HEK293T (cell line): Measurements from ENCODE around the gene CTSW.

Source experiments
- CTCF ChIA-PET: fragments of 350-600 bp; formaldehyde crosslinking; extraction: SDS; loops from one replicate; lab custom pipeline; 2021; ENCODE audit warnings: antibody characterized with exemption, inconsistent platforms; lab: Yijun Ruan, JAX
- POLR2A ChIA-PET: fragments of 350-600 bp; formaldehyde crosslinking; extraction: SDS; loops from one replicate; lab custom pipeline; 2020; ENCODE audit warnings: antibody characterized with exemption, inconsistent platforms; lab: Yijun Ruan, JAX
- DNase-seq: peaks from one replicate; pipeline ENCODE4 v3.0.0; 2012; ENCODE audit warnings: mixed read lengths; ENCODE audit errors: extremely low spot score
- ARNT ChIP-seq: fragments of 450-650 bp; IDR thresholded peaks from 2 replicates; pipeline ENCODE4 v1.6.1; 2017; ENCODE audit warnings: mild to moderate bottlenecking
- BHLHE40 ChIP-seq: fragments of 450-650 bp; IDR thresholded peaks from 2 replicates; pipeline ENCODE4 v1.6.1; 2016; ENCODE audit warnings: mild to moderate bottlenecking, moderate library complexity, borderline replicate concordance
- CTBP1 ChIP-seq: fragments of 450-650 bp; IDR thresholded peaks from 2 replicates; pipeline ENCODE4 v1.6.1; 2016; ENCODE audit warnings: borderline replicate concordance
- ELF4 ChIP-seq: fragments of 450-650 bp; IDR thresholded peaks from 2 replicates; pipeline ENCODE4 v1.6.1; 2017; ENCODE audit warnings: antibody characterized with exemption
- FOXA1 ChIP-seq: fragments of 450-650 bp; IDR thresholded peaks from 2 replicates; pipeline ENCODE4 v1.6.1; 2016; ENCODE audit warnings: mild to moderate bottlenecking
- FOXK2 ChIP-seq: fragments of 450-650 bp; IDR thresholded peaks from 2 replicates; pipeline ENCODE4 v1.6.1; 2016; ENCODE audit warnings: mild to moderate bottlenecking
- FOXM1 ChIP-seq: fragments of 450-650 bp; IDR thresholded peaks from 2 replicates; pipeline ENCODE4 v1.6.1; 2017; ENCODE audit warnings: mild to moderate bottlenecking, borderline replicate concordance
- HDGF ChIP-seq: fragments of 450-650 bp; IDR thresholded peaks from 2 replicates; pipeline ENCODE4 v1.6.1; 2017; ENCODE audit warnings: antibody characterized with exemption, borderline replicate concordance
- L3MBTL2 ChIP-seq: fragments of 450-650 bp; conservative IDR thresholded peaks from 2 replicates; pipeline ENCODE4 v1.6.1; 2016; ENCODE audit warnings: mild to moderate bottlenecking
- LEF1 ChIP-seq: fragments of 450-650 bp; IDR thresholded peaks from 2 replicates; pipeline ENCODE4 v1.6.1; 2017; ENCODE audit warnings: mild to moderate bottlenecking, borderline replicate concordance
- NFRKB ChIP-seq: fragments of 450-650 bp; IDR thresholded peaks from 2 replicates; pipeline ENCODE4 v1.6.1; 2016; ENCODE audit warnings: mild to moderate bottlenecking, moderate library complexity
- SP1 ChIP-seq: fragments of 450-650 bp; IDR thresholded peaks from 2 replicates; pipeline ENCODE4 v1.6.1; 2017
- SUZ12 ChIP-seq: fragments of 450-650 bp; IDR thresholded peaks from 2 replicates; pipeline ENCODE4 v1.6.1; 2016; ENCODE audit warnings: mild to moderate bottlenecking
- TARDBP ChIP-seq: fragments of 450-650 bp; IDR thresholded peaks from 2 replicates; pipeline ENCODE4 v1.6.1; 2016
- ZNF384 ChIP-seq: fragments of 450-650 bp; IDR thresholded peaks from 2 replicates; pipeline ENCODE4 v1.6.1; 2016
- TF ChIP-seq, protein P1 (sequence below): fragments of 450-650 bp; IDR thresholded peaks from 2 replicates; pipeline ENCODE4 v1.6.1; 2016

The CTSW gene

DNA sequence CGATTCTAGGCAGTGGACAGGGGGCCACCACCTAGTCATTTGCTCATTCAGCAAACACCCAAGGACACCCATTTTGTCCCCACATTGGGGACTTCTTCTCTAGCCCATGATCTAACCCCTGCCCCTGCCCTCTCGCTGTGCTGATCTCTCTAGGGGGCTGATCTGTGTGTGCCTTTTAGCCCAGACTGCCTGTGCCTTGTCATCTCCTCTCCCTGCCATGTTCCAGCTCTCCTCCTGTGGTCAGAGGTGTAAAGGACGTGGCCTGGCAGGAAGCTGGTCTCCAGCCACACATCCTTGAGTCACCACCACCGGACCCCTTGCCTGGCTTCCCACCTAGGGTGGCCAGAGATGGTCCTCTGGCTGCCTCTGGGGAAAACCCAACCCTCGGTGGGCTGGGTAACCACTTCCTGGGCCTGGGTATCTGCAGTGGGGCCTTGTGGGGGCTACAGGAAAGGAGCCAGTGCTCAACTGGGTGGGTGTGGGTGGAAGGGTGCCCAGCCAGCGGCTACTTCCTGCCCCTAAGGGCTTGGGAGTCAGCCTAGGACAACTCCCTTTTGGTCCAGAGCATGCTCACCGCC is 1.3 kb downstream of the CTSW start:
- TF ChIP-seq HDGF, result no peak
- ChIA-PET CTCF (no interaction called here), POLR2A (interaction anchor here (1.0 to 5.1 kb wide), 4 partner anchors 8 to 21 kb away, joined by 3 to 16 read pairs (median 6); partner anchors contain the start of gene MUS81)
- DNase-seq, result no peak

- no peak for DNase-seq
- CTCF ChIA-PET, result no interaction called here
- TF ChIP-seq NFRKB (no peak), BHLHE40 (no peak), FOXK2 (no peak), SUZ12 (no peak), FOXM1 (no peak), SP1 (no peak), LEF1 (no peak), ZNF384 (no peak), CTBP1 (no peak), FOXA1 (no peak), L3MBTL2 (no peak), ELF4 (no peak), TARDBP (no peak), HDGF (no peak)
- TF ChIP-seq, protein P1, sequence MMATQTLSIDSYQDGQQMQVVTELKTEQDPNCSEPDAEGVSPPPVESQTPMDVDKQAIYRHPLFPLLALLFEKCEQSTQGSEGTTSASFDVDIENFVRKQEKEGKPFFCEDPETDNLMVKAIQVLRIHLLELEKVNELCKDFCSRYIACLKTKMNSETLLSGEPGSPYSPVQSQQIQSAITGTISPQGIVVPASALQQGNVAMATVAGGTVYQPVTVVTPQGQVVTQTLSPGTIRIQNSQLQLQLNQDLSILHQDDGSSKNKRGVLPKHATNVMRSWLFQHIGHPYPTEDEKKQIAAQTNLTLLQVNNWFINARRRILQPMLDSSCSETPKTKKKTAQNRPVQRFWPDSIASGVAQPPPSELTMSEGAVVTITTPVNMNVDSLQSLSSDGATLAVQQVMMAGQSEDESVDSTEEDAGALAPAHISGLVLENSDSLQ, result no peak
- POLR2A ChIA-PET, result interaction anchor here (1.0 to 12.4 kb wide), 3 partner anchors 9 to 18 kb away, joined by 3 to 289 read pairs (median 10); partner anchors contain the start of genes CFL1, EFEMP2 and MUS81
Measured at GRCh38 chr11:65882120-65883057, 2.8 kb downstream of the CTSW start.

GRCh38 chr11:65883058-65883761 is 3.6 kb downstream of the CTSW start:
- DNase-seq, result no peak
- TF ChIP-seq HDGF, result no peak
- ChIA-PET CTCF (interaction anchor here (0.5 to 2.6 kb wide), 3 partner anchors 22 to 108 kb away, joined by 3 to 12 read pairs (median 4); no protein-coding TSS in a partner anchor), POLR2A (interaction anchor here (12.4 kb wide), 1 partner anchor 19 kb away, joined by 289 read pairs; the partner anchor contains the start of genes CFL1, EFEMP2 and MUS81)

GRCh38 chr11:65883786-65884715 is 4.4 kb downstream of the CTSW start:
- CTCF ChIA-PET, result interaction anchor here (0.5 to 2.6 kb wide), 16 partner anchors 10 to 186 kb away, joined by 3 to 14 read pairs (median 3); partner anchors contain the start of genes KAT5, MUS81 and PACS1
- TF ChIP-seq FOXA1 (no peak), TARDBP (no peak), L3MBTL2 (no peak), FOXK2 (no peak), HDGF (no peak), SUZ12 (no peak), ZNF384 (no peak), ELF4 (no peak), LEF1 (no peak), SP1 (no peak), NFRKB (no peak)
- TF ChIP-seq, protein P1, result no peak
- DNase-seq, result no peak
- POLR2A ChIA-PET, result interaction anchor here (1.1 to 12.4 kb wide), 4 partner anchors 10 to 172 kb away, joined by 4 to 289 read pairs (median 6); partner anchors contain the start of genes CFL1, EFEMP2, KAT5 and MUS81

- ChIA-PET POLR2A (interaction anchor here (1.1 to 12.4 kb wide), 5 partner anchors 10 to 172 kb away, joined by 4 to 289 read pairs (median 5); partner anchors contain the start of genes CFL1, EFEMP2, KAT5 and MUS81), CTCF (interaction anchor here (0.5 to 2.6 kb wide), 18 partner anchors 10 to 185 kb away, joined by 3 to 14 read pairs (median 3); partner anchors contain the start of genes KAT5, MUS81 and PACS1)
- TF ChIP-seq HDGF (no peak), FOXM1 (0 out of 2 replicates have a peak, but pooled peaks have one; percentile 39)
- peak; percentile 76 for DNase-seq
Measured at GRCh38 chr11:65884716-65885092, 5.1 kb downstream of the CTSW start.

DNA sequence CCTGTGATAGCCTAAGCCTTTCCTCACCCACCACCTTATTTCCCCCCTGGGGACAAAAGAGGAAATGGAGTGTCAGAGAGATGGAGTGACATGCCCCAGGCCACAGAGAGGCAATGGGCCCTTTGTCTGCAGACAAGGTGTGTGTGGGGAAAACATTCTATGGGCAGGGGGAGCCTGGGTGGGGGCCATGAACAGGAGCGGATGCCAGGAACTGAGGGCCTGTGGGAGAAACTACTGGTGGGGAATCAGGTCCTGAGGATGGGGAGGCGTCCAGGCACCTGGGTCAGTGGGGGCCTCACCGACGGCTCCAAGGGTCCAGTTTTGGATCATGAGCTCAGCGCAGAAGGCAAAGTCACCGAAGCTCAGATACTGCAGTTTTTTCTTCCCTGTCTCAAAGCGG is 5.6 kb downstream of the CTSW start:
- POLR2A ChIA-PET, result interaction anchor here (0.9 to 12.4 kb wide), 6 partner anchors 11 to 173 kb away, joined by 3 to 289 read pairs (median 4); partner anchors contain the start of genes CFL1, EFEMP2, KAT5 and MUS81
- no peak for DNase-seq
- CTCF ChIA-PET, result interaction anchor here (0.6 to 2.6 kb wide), 16 partner anchors 10 to 179 kb away, joined by 3 to 14 read pairs (median 4); partner anchors contain the start of genes KAT5 and MUS81
- TF ChIP-seq HDGF (no peak), FOXK2 (no peak), SP1 (no peak), BHLHE40 (no peak), ARNT (no peak), LEF1 (no peak), L3MBTL2 (no peak), FOXM1 (no peak), NFRKB (no peak), CTBP1 (no peak), ELF4 (no peak), FOXA1 (no peak), SUZ12 (no peak), TARDBP (no peak), ZNF384 (no peak)
- TF ChIP-seq, protein P1, result no peak
